CD14-positive monocyte (primary cell): Measurements from ENCODE around the gene OVCH1. TPM values are rescaled to one million over a fixed set of nuclear protein-coding genes. Genes with fewer than 3 reads are reported as not detected.
A peak's percentile ranks its signal among the peaks of the same experiment; 100 is the strongest.

Experiments used
- DNase-seq, 3 donors: peaks; one replicate each; pipeline ENCODE4 v3.0.0-alpha.2; 2011 to 2022
- H2AFZ ChIP-seq: 2 replicates; pipeline ENCODE4 v1.6.0; 2012; ENCODE audit warnings: mild to moderate bottlenecking, low read depth, low read length, inconsistent platforms; ENCODE audit not compliant: insufficient read depth, poor library complexity, severe bottlenecking
- H3K27ac ChIP-seq, 2 donors: 1 replicate in 1 of 2; 2 replicates in 1 of 2; pipeline ENCODE4 v1.5.1; 2012 to 2013; ENCODE audit warnings: low read length in 2 of 2, control low read depth in 1 of 2, inconsistent platforms in 1 of 2, low read depth in 1 of 2, mild to moderate bottlenecking in 1 of 2
- H3K27me3 ChIP-seq, 2 donors: one replicate each; pipeline versions ENCODE4 v1.6.0 to v1.6.1; 2011 to 2013; ENCODE audit warnings: low read length in 2 of 2; ENCODE audit not compliant: control insufficient read depth in 2 of 2, insufficient read depth in 2 of 2
- H3K36me3 ChIP-seq, 2 donors: replicated peaks in 1 of 2; 1 replicate in 1 of 2; 2 replicates in 1 of 2; pipeline versions ENCODE4 v1.5.1 to v1.6.1; 2012 to 2013; ENCODE audit warnings: low read length in 2 of 2, control low read depth in 1 of 2, inconsistent platforms in 1 of 2, mild to moderate bottlenecking in 1 of 2; ENCODE audit not compliant: insufficient read depth in 2 of 2, control insufficient read depth in 1 of 2
- H3K4me1 ChIP-seq, 2 donors: 1 replicate in 1 of 2; 2 replicates in 1 of 2; pipeline versions ENCODE4 v1.5.1 to v1.6.1; 2012 to 2013; ENCODE audit warnings: low read length in 2 of 2, control low read depth in 1 of 2, inconsistent platforms in 1 of 2, mild to moderate bottlenecking in 1 of 2, moderate library complexity in 1 of 2; ENCODE audit not compliant: insufficient read depth in 2 of 2, control insufficient read depth in 1 of 2
- H3K4me2 ChIP-seq: replicated peaks from 2 replicates; pipeline ENCODE3; 2012; ENCODE audit warnings: low read length, moderate library complexity, mild to moderate bottlenecking; ENCODE audit not compliant: poor library complexity, severe bottlenecking; ENCODE audit errors: extremely low read depth
- H3K4me3 ChIP-seq, 3 experiments: fragments of 200-600 bp in 1 of 3; sonication (generic) in 1 of 3; replicated peaks in 1 of 3; 1 replicate in 2 of 3; 2 replicates in 1 of 3; pipeline ENCODE4 v1.5.1; 2011 to 2013; ENCODE audit warnings: low read length in 3 of 3, mild to moderate bottlenecking in 3 of 3, control low read depth in 2 of 3, low read depth in 2 of 3, inconsistent platforms in 1 of 3, moderate library complexity in 1 of 3
- H3K79me2 ChIP-seq: 2 replicates; pipeline ENCODE4 v1.6.0; 2012; ENCODE audit warnings: mild to moderate bottlenecking, control low read depth, inconsistent platforms, low read length, moderate library complexity; ENCODE audit not compliant: insufficient read depth
- H3K9ac ChIP-seq: 2 replicates; pipeline ENCODE4 v1.6.0; 2017; ENCODE audit warnings: low read length, mild to moderate bottlenecking; ENCODE audit not compliant: insufficient read depth, poor library complexity, severe bottlenecking
- H3K9me3 ChIP-seq, 2 donors: replicated peaks in 1 of 2; 1 replicate in 1 of 2; 2 replicates in 1 of 2; pipeline versions ENCODE4 v1.5.1 to v1.6.1; 2012 to 2013; ENCODE audit warnings: low read length in 2 of 2, control low read depth in 1 of 2; ENCODE audit not compliant: control insufficient read depth in 1 of 2, insufficient read depth in 1 of 2
- H4K20me1 ChIP-seq: 2 replicates; pipeline ENCODE4 v1.6.0; 2012; ENCODE audit warnings: mild to moderate bottlenecking, low read length, control low read depth, moderate library complexity; ENCODE audit not compliant: insufficient read depth
- H3K27ac Mint-ChIP-seq, 7 donors: one replicate each; pipeline ENCODE4 v1.8.0; 2020; ENCODE audit warnings: mild to moderate bottlenecking in 7 of 7, mixed read lengths in 7 of 7, moderate library complexity in 6 of 7, inconsistent platforms in 2 of 7
- H3K27me3 Mint-ChIP-seq, 3 donors: one replicate each; pipeline ENCODE4 v1.8.0; 2021 to 2022; ENCODE audit warnings: low read depth in 3 of 3, mild to moderate bottlenecking in 3 of 3, mixed read lengths in 3 of 3, moderate library complexity in 3 of 3, inconsistent platforms in 1 of 3
- H3K36me3 Mint-ChIP-seq, 2 donors: one replicate each; pipeline ENCODE4 v1.8.0; 2020; ENCODE audit warnings: mixed read lengths in 2 of 2, inconsistent platforms in 1 of 2, mild to moderate bottlenecking in 1 of 2
- H3K4me1 Mint-ChIP-seq: one replicate; pipeline ENCODE4 v1.8.0; 2020; ENCODE audit warnings: mild to moderate bottlenecking, mixed read lengths
- H3K4me3 Mint-ChIP-seq, 2 donors: one replicate each; pipeline ENCODE4 v1.8.0; 2020; ENCODE audit warnings: mild to moderate bottlenecking in 2 of 2, mixed read lengths in 2 of 2, moderate library complexity in 1 of 2
- H3K9me3 Mint-ChIP-seq, 7 donors: one replicate each; pipeline ENCODE4 v1.8.0; 2020 to 2022; ENCODE audit warnings: mixed read lengths in 7 of 7, mild to moderate bottlenecking in 6 of 7, moderate library complexity in 6 of 7, inconsistent platforms in 2 of 7
- CTCF ChIP-seq: fragments of 200-600 bp; IDR thresholded peaks from one replicate; pipeline ENCODE4 v1.8.0; 2022; ENCODE audit warnings: antibody characterized with exemption, mild to moderate bottlenecking
- WGBS: methylation state at CpG from one replicate; pipeline ENCODE4 v1.1.5; 2013; ENCODE audit warnings: missing lambda C conversion rate; ENCODE audit not compliant: insufficient coverage; 5-methylcytosine and 5-hydroxymethylcytosine counted together
- intact Hi-C, 2 donors: fragments of 100-400 bp; cut with micrococcal nuclease; formaldehyde crosslinking; loops; one replicate each; pipeline versions ENCODE4 v1.15.0 to v1.15.1; 2023
- polyA plus RNA-seq, 3 donors: library from polyadenylated mRNA; depleted of rRNA in 1 of 3; unstranded in 2 of 3; stranded (reverse) in 1 of 3; fragments of 300-500 nt in 2 of 3; fragments of >200 nt in 1 of 3; fragmentation: Illumina TruSeq in 2 of 3; gene quantifications; 1 replicate in 2 of 3; 2 replicates in 1 of 3; pipeline ENCODE4 v1.2.3, GENCODE V29; 2012 to 2021

OVCH1 gene
- polyA plus RNA-seq, 3 donors, result 0.03 TPM; not detected in 2

GRCh38 chr12:29402437-29402836 is 95.0 kb downstream of the OVCH1 start:
- TF ChIP-seq CTCF, result no peak
- Histone ChIP-seq H3K9ac (no peak overlapping the region), H4K20me1 (no peaks in the 10 kb centered on the region), H3K79me2 (no peaks in the 10 kb centered on the region), H2AFZ (no peak overlapping the region), H3K9me3 (no peaks in the 10 kb centered on the region), H3K4me2 (no peak overlapping the region), H3K36me3 (no peaks in the 10 kb centered on the region), H3K4me1 (no peaks in the 10 kb centered on the region), H3K27me3 (peaks cover 0 to 5% of the 10 kb centered on the region in 2 donors), H3K27ac (no peak overlapping the region), H3K4me3 (no peak overlapping the region)
- Mint-ChIP-seq H3K36me3 (no peaks in the 10 kb centered on the region), H3K27me3 (peaks cover 7 to 13% (median 8%) of the 10 kb centered on the region in 3 donors), H3K27ac (no peak overlapping the region), H3K4me1 (no peaks in the 10 kb centered on the region), H3K4me3 (peak overlapping the region in 1 of 2 donors; percentile 32), H3K9me3 (peaks cover 0 to 6% (median 0%) of the 10 kb centered on the region in 7 donors)
- intact Hi-C loops, result no loop called here
- no peak for DNase-seq

- Mint-ChIP-seq H3K27me3 (peaks cover 3 to 13% (median 3%) of the 10 kb centered on the region in 3 donors), H3K27ac (no peak overlapping the region), H3K4me1 (no peaks in the 10 kb centered on the region), H3K36me3 (no peaks in the 10 kb centered on the region), H3K9me3 (no peaks in the 10 kb centered on the region), H3K4me3 (no peak overlapping the region)
- intact Hi-C loops, result no loop called here
- Histone ChIP-seq H3K4me1 (no peaks in the 10 kb centered on the region), H3K9me3 (no peaks in the 10 kb centered on the region), H3K27ac (no peak overlapping the region), H2AFZ (no peak overlapping the region), H3K4me3 (no peak overlapping the region), H3K36me3 (no peaks in the 10 kb centered on the region), H3K27me3 (peaks cover 0 to 5% of the 10 kb centered on the region in 2 donors), H3K4me2 (no peak overlapping the region), H3K79me2 (no peaks in the 10 kb centered on the region), H3K9ac (no peak overlapping the region), H4K20me1 (no peaks in the 10 kb centered on the region)
- DNase-seq, result no peak
- WGBS, result no CpG with 5 or more reads among the region's 1 CpG
- no peak for TF ChIP-seq CTCF
Observed at GRCh38 chr12:29398495-29398894, 99.0 kb downstream of the OVCH1 start.
